Measurements from ENCODE around the gene GLRX. TPM values are rescaled to one million over a fixed set of nuclear protein-coding genes. Genes with fewer than 3 reads are reported as not detected.
"Not testable (repeated sequence)": the region's sequence is repeated elsewhere in the genome, so short reads cannot be mapped to it uniquely, and the experiment has no call there.

Gene GLRX
- total RNA-seq, 1 donor from 2014 or later = 38.7 TPM

GRCh38 chr5:95826949-95827891, 4.7 kb upstream of the GLRX start:
- no peak for DNase-seq (ENCODE audit: low read depth in 2 of 2)

GRCh38 chr5:95825495-95825894, 3.0 kb upstream of the GLRX start:
- DNase-seq (ENCODE audit: low read depth in 2 of 2) = no peak

DNA sequence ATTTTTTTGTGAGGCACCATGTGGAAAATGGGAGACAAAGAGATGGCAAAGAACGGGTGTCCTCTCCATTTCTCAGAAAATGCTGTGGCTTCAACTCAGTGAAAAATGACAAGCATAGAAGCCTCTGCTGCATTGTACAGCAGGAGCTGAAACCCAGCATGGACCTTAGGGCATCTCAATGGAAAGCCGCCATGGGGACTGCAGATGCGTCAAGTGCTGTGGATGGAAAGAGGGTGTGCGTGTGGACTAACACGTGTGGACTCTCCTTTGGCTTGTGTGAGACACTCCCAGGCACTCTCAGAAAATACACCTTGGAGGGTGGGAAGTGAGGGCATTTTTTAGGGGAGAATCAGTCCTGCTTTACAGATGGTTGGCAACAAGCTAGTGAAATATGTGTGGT, 2.2 kb upstream of the GLRX start:
- no peak for DNase-seq (ENCODE audit: low read depth in 2 of 2)

DNA sequence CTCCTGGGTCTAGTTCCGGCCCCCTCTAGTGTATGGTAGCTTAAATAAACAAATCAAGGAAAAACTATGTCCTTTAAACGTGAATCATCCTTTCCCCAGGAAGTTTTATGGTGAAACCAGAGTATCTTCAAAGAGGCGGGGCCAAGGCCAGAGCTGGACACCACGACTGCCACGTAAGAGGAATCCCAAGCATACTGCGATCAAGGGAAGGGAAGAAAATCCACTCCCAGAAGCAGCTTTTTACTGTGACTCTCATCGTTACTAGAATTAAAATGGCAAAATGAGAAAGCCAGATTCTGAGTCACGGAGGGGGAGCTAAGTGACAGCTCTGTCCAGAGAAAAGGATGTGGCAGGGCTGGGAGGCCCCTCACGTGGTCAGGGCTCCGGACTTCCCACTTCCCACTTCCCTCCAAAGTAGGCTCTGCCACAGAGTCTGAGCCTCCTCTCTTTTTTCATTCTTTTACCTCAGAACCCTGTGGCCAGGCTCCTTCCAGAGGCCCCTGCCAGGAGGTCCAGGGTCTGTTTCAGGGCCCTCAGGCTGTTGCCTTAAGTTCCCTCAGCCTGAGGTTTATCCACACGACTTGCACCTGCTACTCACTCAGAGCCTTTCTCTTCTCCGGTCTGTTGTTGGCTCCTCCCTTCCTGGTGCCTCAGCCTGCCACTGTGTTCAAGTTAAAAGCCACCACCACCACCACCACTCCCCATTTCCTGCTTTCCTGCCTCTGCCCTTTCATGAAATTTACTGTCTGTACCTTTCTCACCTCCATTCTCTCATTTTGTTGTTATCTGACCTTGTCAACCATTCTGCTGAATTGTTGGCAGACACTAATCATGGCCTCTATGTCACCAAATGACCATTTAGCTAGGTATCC, 1.4 kb upstream of the GLRX start:
- peak; percentile 76 to 92 for DNase-seq (ENCODE audit: low read depth in 2 of 2)

DNA sequence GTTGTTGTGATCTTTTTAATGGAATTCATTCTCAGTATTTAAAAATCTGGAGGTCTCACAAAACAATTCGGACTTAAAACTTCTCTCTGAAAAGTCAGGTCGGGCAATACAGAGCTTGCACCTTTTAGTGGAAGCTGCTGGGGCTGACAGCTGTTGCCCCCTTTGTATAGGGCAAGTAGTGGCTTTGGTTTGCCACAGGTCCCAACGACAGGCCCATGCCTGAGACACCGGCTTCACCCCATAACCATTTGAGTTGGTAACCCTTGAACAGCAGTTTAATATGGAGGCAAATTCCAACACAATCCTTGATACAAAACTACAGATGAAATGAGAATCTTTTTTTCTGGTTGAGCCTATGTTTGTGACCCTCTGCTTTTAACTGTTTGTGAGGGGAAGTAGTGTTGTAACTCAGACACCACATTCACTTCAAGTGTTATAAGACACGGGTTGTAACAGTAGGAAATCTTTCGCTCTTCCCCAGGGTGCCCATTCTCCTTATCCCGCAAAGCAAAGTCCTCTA, 752 bp upstream of the GLRX start:
- DNase-seq (ENCODE audit: low read depth in 2 of 2) = no peak

- peak; percentile 76 to 82 for DNase-seq (ENCODE audit: low read depth in 2 of 2)
These were observed 434 bp downstream of the GLRX start for GRCh38 chr5:95822043-95822541.

- DNase-seq (ENCODE audit: low read depth in 2 of 2) = no peak
These were observed 1.2 kb downstream of the GLRX start for GRCh38 chr5:95821110-95822021.

DNA sequence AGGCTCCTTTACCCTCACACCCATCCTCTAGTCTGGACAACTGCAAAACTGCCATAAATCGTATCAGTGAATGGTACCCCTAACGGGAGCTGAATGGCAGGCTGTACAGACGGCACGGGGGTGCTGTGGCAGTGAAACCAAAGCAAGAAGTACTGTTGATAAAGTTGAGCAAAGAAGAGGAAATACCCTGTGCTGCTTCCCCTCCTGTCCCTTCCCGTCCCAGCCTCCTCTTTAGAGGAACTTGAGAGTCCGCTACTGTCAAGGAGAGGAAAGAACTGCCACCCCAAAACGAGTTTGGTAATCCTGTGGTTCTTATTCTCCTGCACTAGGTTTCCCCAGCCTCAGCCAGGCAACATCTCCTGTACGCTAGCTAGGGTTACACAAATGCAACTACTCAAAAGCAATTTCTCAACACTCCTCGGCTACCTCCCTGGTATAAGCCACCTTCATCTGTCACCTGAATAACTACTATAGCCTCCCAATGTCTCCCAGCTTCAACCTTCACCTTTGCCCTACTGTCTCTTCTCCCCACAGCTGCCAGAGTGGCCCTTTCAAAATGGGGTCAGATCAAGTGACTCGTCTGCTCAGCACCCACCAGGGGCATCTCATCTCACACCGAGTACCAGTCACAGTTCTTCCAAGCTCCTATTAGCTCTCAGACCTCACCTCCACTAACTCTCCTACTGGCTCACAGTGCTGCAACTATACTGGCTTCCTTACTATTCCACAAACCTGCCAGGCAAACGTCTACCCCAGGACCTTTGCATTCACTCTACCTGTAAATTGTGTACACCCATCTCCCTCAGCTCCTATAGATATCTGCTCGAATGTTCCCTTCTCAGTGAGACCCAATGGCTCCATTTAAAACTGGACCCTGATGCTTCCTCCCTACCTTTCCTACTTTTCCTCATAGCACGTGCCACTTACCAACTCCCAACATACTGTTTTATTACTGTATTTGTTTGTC, 4.1 kb downstream of the GLRX start:
- DNase-seq (ENCODE audit: low read depth in 2 of 2) = no peak

DNA sequence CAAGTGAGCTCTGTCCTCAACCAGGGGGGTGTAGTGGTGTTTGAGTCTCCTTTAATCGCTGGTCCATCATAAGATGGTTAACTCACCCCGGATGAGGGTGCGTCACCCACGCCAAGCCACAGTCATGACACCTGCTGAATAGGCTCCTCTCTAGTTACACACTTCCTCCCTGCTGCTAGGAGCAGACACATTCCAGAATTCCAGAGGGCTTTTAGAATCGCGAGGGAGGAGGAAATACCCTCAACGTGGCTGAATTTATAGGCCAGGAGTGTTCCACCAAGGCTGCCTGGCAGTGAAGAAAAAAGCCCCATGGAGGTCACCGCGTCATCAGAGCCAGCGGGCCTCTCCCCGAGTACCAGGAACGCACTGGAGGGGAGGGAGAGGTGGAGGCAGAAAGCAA, 5.1 kb downstream of the GLRX start:
- peak in 1 of 2 donors; percentile 59 for DNase-seq (ENCODE audit: low read depth in 2 of 2)

DNA sequence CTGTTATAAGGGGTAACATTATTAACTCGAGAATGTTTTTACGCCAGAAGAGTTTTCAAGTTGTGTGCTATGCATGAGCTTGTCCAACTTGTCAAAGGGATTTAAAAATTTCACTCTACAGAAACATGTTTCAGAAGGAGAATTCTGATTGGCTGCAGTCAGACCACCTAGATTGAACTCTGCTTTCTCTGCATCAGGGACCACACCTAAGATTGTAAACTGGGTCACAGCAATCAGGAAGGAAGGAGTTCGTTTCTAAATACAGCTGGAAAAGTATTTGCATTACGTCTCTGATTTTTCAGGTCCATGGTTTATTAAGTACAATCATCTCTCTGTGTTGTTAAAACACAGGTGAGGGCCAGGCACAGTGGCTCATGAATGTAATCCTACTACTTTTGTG, 5.8 kb downstream of the GLRX start:
- DNase-seq (ENCODE audit: low read depth in 2 of 2) = no peak

- DNase-seq (ENCODE audit: low read depth in 2 of 2) = no peak
These were observed 6.2 kb downstream of the GLRX start for GRCh38 chr5:95816341-95816740.

DNA sequence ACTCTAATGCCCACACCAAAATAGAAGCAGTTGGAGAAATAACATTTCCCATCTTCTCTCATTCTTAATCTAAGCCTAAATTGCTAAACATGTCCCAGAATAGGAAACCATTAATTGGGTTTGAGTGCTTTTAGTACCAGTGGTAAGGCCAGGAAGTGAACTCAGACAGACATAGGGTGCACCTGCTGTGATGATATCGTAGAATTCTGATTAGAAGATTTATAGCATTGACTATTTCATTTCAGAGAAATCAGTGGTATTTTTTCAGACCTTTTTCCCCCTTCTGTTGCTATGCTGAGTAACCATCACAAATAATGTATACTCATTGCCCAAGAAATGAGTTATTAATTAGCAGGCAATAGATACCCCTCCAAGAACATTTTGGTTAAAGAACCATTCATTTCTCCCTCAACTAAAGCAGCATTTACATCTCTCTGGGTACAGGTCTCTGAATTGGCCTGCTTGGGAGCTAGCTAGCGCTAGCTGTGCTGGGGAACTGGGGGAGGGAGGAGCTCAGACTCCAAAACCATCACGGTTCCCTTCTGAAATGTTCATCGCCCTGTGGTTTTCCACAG, 7.3 kb downstream of the GLRX start:
- DNase-seq (ENCODE audit: low read depth in 2 of 2) = no peak

DNA sequence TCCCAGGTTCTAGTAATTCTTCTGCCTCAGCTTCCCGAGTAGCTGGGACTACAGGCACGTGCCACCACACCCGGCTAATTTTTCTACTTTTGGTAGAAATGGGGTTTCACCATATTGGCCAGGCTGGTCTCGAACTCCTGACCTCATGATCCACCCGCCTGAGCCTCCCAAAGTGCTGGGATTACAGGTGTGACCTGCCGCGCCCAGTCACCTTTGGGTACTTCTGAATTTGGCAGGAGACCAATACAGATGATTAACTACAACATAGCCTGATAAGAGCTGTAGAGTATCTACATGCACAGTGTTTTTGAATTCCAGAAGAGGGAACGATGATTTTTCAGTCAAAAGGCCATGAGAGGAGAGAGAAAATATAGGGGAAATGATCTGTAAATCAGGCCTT, 9.5 kb downstream of the GLRX start:
- DNase-seq (ENCODE audit: low read depth in 2 of 2) = not testable (repeated sequence)

DNA sequence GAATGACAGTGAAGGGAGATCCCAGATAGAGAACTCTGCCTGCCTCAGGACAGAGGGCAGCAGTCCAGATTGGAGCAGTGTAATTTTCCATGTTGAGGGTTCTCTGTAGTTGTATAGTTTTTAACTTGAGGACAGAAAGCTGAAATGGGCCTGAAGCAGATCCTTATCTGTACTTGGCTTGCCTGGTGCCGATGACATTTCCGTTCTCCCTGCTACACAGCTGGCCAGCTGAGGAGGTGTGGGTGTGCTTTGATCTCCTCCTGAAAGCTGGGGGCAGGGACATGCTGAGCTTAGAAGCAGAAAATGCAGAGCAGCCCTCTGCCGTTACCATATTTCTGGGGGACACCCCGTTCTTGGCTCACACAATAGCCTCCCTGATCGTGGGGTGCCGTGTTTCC, 10.5 kb downstream of the GLRX start:
- DNase-seq (ENCODE audit: low read depth in 2 of 2) = peak in 1 of 2 donors; percentile 35

DNA sequence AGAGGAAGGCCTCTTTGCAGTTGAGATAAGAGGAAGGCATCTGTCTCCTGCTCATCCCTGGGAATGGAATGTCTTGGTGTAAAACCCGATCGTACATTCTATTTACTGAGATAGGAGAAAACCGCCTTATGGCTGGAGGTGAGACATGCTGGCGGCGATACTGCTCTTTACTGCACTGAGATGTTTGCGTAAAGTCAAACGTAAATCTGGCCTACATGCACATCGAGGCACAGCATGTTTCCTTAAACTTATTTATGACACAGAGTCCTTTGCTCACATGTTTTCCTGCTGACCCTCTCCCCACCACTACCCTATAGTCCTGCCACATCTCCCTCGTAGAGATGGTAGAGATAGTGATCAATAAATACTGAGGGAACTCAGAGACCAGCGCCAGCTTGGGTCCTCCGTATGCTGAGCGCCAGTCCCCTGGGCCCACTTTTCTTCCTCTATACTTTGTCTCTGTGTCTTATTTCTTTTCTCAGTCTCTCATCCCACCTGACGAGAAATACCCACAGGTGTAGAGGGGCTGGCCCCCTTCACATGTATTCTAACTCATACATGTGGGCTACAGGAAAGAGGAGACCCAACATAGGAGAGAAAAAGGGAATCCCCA, 11.0 kb downstream of the GLRX start:
- not testable (repeated sequence) for DNase-seq (ENCODE audit: low read depth in 2 of 2)

DNA sequence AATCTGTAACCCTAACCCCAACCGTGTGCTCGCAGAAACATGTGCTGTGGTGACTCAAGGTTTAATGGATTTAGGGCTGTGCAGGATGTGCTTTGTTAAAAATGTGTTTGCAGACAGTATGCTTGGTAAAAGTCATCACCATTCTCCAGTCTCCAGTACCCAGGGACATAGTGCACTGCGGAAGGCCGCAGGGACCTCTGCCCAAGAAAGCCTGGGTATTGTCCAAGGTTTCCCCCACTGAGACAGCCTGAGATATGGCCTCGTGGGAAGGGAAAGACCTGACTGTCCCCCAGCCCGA, 11.5 kb downstream of the GLRX start:
- DNase-seq (ENCODE audit: low read depth in 2 of 2) = not testable (repeated sequence)

DNA sequence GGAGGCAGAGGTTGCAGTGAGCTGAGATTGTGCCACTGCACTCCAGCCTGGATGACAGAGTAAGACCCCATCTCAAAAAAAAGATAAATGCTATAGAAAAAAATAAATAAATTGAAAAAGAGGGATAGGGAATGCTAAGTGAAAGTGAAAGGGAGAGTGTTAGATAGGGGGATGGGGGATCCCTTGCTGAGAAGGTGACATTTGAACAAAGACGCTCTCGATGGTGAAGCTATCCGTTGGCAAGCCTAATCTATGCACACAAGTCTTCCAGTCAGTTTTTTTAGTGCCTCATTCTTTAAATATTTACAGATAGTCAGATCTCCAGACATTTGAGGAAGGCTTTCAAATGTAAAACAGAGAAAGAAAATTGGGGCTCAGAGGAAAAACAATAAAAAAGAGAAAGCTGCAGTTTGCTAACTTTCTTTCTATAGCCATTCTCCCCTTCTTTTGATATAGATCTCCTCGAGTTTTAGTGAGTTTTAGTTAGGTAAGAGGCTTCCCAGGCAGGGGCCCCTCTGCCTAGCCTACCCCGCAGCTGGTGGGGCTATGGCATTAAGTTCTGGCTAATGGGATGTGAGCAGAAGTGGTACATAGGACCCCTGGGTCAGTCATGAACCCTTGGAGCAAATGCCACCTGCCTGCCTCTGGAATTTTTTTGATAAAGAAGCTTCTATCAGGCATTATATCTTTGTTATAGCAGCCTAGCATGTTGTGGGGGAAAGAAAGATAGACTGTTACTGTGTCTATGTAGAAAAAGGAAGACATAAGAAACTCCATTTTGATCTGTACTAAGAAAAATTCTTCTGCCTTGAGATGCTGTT, 12.0 kb downstream of the GLRX start:
- DNase-seq (ENCODE audit: low read depth in 2 of 2) = no peak

- peak in 1 of 2 donors; percentile 47 for DNase-seq (ENCODE audit: low read depth in 2 of 2)
These were observed 13.0 kb downstream of the GLRX start for GRCh38 chr5:95809414-95809960.
